GM18861 (cell line): ENCODE measurements around the gene UBAP1.
"Not testable (repeated sequence)": the region's sequence is repeated elsewhere in the genome, so short reads cannot be mapped to it uniquely, and the experiment has no call there.

Experiments
- ATAC-seq: cut with Tn5 transposase; IDR thresholded peaks from one replicate; pipeline ENCODE4 v1.9.1; 2021; ENCODE audit not compliant: unreplicated experiment

UBAP1 gene

DNA sequence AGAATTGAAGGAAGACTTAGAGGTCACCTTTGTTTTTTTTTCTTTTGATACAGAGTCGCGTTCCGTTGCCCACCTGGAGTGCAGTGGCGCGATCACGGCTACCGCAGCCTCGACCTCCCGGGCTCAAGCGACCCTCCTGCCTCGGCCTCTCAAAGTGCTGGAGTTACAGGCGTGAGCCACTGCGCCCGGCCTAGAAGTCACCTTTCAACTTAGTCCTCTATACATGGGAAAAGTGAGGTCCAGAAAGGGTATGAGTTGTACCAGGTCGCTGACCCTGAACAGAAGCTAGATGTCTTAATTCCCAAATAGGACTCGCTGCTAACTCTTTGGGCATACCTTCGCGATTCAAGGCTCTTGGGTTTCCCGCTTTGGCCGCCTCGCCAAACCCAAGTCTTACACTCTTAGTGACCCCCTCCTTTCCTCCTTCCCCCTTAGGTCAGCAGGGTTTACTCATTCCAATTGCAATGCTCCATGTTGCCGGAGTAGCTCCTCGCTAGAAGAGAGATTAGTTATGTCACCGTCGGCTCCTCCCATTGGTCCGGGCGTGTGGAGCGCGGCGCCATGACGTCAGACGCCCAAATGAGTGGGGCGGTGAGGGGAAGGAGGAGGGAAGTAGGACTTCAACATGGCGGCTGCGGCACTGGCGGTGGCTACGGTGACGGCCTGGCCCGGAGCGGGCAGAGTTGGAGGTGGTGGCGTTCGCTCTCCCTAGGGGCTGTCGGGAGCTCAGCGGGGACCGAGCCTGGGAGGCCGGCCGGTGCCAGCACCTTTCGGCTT, at the start of gene UBAP1:
Gene UBAP1, plus strand, starts transcription at position 608 of the 777 bp plus-strand sequence. CDS start 41,872 bp downstream, outside the sequence.
- peak; percentile 94 for ATAC-seq

DNA sequence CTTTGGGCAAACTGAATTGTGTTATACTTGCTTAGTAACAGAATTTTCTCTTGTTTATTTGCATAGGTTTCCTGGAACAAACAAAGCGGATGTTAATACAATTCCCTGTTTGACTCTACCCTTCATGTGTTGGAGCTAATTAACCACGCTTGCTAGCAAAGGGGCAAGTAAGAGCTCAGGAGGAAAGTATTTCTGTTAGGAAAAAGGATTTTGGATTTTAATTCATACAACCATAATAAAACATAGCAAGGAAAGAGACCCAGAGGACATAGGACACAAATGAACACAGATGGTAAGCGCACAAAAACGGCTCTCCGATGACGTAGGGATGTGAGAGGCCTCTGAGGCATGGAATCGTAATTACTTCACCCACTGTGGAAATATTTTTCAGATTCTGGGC, 47.3 kb upstream of the UBAP1 start:
- no peak for ATAC-seq

DNA sequence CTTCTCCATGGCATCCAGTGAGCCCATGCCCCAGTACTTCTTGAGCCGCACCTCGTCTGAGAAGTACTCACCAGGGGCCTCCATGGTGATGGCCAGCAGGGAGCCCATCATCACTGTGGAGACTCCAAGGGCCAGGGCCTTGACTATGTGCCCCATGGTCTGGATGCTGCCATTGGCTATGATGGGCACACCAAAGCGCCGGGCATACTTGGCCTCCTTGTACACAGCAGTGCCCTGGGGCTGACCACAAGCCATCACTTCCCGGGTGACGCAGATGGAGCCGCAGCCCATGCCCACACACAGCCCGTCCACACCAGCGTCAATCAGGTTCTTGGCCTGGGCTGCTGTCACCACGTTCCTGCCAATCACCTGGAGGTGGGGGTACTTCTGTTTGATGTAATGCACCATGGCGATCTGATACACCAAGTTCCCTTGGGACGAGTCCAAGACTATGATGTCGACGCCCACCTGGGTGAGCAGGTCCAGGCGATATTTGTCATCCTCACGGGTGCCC, 45.4 kb upstream of the UBAP1 start:
- no peak for ATAC-seq

DNA sequence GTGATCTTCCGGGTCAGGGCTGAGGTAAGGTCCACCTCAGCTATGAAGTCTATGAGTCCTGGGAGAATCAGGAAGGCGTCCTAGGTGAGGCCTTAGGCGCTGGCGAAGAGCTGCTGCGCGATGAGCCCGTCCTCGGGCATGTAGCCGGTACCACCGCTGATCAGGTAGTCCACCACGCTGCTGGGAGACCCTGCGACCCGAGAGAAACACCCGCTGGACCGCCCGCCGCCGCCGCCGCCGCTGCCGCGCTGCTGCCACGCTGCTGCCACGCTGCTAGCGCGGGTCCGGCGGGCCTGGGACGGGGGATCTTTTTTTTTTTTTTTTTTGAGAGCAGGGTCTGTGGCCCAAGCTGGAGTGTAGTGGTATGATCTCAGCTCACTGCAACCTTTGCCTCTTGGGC, 44.3 kb upstream of the UBAP1 start:
- ATAC-seq: no peak

DNA sequence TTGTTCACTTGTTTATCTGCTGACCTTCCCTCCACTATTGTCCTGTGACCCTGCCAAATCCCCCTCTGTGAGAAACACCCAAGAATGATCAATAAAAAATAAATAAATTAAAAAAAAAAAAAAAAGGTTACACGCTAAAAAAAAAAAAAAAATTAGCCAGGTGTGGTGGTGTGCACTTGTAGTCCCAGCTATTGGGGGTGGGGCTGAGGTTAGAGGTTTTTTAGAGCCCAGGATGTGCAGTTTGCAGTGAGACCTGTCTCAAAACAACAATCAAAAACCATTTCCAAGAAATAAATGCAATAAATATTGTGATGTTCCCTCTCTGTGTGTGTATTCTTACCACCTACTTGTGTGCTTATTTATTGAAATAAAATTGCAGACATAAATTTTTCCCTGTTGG, 40.2 kb upstream of the UBAP1 start:
- ATAC-seq: not testable (repeated sequence)

DNA sequence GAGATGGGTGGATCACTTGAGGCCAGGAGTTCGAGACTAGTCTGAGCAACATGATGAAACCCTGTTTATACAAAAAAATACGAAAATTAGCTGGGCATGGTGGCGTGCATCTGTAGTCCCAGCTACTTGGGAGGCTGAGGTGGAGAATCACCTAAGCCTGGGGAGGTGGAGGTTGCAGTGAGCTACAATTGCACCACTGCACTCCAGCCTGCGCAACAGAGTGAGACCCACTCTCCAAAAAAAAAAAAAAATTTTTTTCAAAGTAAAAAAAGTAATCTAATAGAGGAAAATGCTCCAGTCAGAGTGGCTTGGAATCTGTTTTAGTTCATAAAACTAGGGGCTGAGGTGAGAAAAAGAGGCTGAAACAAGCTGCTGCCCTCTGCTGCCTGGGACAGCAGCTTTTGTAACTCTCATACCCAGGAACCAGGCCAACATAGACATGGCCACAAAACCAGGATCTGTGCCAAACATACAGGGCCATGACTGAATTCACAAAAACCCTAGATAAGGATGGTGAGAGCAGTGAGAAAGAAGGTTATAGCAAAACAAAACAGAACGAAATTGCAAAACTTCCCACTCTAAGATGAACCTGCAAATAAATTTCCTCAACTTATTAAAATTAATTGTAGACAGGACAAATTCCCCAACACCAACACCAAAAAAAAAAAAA, 39.2 kb upstream of the UBAP1 start:
- ATAC-seq: no peak

DNA sequence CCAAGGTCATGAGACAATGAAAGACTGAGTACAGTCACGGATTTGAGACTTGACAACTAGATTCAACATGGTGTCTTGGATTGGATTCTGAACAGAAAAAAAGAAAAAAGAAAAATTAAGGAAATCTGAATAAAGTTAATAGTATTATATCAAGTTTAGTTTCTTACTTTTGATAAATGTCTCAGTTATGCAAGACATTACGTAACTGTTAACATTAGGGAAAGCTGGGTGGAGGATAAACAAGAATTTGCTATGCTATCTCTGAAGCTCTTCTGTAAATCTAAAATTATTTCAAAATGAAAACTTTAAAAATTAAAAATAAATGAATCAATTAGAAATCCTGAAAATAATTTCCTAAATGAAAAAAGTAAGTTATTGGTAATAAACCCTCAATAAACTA, 38.0 kb upstream of the UBAP1 start:
- ATAC-seq: no peak

DNA sequence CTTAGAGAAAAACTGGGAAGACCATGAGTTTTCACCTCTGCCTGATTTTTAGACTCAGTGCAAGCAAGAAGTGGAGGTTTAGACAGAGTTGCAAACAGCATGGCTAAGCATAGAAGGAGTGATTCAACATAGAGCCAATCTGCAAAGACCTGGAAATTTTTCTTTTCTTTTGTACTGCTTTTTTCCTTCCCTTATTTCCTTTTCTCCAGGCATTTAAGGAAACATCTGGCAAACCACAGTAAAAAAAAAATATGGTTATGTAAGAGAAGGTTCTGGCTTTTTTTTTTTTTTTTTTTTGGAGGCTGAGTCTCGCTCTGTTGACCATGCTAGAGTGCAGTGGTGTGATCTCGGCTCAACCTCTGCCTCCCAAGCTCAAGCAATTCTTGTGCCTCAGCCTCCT, 35.7 kb upstream of the UBAP1 start:
- no peak for ATAC-seq

DNA sequence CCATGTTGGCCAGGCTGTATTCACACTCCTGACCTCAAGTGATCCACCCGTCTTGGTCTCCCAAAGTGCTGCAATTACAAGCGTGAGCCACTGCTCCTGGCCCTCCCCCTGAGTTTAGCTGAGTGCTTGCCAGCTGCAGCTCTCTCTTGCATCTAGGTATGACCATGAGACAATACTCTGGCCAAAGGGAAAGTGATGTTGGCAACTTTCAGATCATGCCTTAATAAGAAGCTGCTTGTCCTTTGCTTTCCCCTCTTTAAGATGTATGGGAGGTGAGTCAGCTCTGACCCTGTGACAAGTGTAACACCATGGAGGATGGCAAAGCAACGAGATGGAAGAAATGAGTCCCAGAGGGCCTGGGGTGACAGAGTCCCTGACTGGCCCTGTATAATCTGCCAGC, 33.7 kb upstream of the UBAP1 start:
- no peak for ATAC-seq

DNA sequence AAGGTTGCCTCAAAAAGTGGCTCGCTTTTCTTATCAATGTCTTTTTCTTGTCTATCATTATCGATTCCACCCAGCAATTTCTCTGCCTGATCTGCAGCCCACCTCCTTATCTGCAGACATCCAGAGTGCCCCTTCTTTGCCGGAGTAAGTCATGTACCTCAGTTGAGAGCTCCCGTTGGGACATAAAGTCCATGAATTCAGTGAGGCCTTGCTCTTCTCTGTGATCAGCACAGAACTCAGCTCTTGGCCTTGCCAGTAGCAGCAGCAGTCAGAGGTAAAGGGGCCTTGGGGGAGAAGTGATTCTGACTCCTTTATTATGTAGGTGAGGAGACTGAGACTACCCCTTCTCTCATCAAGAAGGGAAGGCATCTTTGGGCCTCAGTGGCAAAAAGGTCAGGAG, 27.4 kb upstream of the UBAP1 start:
- ATAC-seq: no peak

DNA sequence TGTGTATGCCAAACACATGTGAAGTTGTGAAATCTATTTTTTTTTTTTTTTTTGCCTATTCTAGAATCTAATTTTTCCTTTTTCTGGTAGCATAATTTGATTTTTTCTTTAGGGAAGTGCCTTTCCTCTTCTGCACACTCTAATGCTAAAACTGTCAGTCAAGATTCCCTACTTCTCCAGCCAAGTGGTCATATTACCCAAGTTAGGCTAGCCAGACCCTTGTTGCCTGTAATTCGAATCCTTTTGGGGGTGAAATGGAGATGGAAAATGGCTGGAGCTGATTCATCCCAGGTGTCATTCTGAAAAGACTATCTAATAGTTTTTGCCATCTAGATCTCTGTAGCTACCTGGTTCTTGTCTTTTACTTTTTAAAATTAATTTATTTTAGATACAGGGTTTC, 24.8 kb upstream of the UBAP1 start:
- ATAC-seq: no peak

DNA sequence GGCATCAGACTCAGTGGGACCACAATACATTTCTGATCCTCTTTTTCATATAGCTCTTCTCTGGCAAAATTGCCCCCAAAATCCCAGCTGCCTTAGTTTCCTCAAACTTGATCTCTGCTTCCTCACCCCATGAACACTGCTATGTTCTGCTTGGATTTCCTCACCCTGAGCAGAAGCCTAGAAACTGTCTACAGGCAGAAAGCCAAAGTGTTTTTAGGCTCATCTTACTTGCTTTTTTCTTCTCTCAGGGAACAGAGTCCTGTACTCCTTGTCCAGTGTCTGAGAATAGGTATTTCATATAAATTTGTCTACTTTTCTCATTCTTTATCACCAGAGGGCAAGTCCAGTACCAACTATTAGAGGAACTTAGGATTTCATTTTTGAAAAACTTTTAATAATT, 21.5 kb upstream of the UBAP1 start:
- no peak for ATAC-seq

DNA sequence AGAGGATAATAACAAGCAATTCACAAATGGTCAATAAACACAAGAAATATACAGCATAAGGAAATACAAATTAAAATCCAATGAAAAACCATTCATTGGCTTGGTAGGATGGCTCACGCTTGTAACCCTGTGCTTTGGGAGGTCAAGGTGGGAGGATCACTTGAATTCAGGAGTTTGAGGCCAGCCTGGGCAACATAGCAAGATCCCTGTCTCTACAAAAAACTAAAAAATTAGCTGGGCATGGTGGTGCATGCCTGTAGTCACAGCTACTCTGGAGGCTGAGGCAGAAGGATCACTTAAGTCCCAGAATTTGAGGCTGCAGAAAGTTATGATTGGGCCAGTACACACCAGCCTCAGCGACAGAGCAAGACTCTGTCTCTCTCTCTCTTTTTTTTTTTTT, 20.9 kb upstream of the UBAP1 start:
- no peak for ATAC-seq

DNA sequence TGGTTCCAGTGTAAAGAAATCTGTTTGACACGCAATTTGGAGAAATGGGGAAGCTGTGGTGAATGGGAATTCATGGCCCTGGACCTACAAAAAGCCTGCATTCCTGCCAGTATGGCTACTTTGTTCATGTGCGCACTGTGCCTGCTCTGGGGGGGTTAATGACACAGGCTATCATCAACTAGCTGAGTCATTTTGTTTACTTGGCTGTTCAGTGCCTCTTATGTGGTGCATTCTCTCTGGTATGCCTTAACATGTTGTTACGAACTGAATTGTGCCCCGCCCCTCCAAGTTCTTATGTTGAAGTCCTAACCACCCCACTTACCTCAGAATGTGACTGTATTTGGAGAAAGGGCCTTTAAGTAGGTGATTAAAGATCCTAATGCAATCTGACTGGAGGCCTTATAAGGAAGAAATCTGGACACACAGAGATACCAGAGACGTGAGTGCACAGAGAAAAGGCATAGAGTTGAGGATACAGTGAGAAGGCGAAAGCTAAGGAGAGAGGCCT, 20.4 kb upstream of the UBAP1 start:
- ATAC-seq: no peak

DNA sequence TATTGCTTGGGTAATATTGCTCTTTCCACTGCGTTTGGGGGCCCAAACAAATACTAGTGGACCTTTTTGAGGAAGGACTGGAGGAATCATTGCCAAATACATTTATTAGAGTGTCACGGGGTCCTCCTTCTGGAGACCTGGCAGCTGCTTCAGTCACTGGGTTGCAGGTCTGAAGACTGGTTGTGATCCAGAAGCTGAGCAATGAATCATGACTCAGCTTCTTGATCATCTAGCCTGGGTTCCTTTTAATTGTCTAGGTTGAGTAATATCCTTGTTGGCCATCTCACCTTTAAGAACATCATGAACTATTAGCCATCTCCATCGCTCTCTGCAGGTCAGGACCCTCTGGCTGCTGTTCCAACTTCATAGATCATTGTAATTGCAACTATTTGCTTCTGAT, 15.4 kb upstream of the UBAP1 start:
- no peak for ATAC-seq

DNA sequence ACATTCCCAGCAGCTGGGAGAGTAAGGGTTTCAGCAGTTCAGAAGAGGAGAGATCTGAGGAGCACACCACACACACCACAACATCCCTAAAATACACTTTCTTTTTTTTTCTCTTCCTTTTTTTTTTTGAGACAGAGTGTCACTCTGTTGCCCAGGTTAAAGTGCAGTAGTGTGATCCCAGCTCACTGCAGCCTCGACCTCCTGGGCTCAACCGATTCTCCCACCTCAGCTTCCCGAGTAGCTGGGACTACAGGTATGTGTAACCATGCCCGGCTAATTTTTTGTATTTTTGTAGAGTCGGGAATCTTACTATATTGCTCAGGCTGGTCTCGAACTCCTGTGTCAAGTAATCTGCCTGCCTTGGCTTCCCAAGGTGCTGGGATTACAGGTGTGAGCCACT, 9.7 kb upstream of the UBAP1 start:
- no peak for ATAC-seq

DNA sequence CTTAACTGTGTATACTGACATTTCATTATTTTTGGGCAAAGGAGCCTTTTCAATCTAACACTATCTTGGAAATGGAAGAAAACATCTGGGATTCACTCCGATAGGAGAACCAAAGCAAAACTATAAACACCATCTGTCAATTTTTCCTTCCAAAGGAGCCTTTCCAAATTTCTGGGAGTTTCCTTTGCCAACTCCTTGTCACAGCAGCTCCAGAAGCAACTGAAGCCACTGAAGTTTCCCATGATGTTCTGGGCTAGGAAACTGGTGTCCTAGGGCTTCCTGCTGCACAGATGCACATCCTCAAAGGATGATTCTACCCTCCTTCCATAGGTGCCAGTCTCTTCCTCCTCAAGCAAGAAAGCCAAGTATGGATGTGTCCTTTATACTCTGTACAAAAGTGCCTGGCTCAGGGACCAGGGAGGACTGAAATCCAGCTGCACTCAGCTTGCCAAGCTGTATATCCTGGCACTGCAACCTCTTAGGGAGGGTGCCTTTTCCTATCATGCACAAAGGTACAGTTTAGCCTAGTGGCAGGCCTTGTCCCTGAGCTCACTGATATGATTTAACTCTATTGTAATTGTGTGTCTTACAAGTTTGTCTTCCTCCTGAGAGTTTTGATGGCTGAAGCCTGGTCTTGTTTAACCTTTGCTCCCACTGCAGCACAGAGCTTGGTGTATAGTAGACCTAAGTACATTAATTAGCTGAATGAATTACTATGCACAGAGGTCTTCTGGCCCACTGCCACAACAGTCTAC, 8.4 kb upstream of the UBAP1 start:
- no peak for ATAC-seq

DNA sequence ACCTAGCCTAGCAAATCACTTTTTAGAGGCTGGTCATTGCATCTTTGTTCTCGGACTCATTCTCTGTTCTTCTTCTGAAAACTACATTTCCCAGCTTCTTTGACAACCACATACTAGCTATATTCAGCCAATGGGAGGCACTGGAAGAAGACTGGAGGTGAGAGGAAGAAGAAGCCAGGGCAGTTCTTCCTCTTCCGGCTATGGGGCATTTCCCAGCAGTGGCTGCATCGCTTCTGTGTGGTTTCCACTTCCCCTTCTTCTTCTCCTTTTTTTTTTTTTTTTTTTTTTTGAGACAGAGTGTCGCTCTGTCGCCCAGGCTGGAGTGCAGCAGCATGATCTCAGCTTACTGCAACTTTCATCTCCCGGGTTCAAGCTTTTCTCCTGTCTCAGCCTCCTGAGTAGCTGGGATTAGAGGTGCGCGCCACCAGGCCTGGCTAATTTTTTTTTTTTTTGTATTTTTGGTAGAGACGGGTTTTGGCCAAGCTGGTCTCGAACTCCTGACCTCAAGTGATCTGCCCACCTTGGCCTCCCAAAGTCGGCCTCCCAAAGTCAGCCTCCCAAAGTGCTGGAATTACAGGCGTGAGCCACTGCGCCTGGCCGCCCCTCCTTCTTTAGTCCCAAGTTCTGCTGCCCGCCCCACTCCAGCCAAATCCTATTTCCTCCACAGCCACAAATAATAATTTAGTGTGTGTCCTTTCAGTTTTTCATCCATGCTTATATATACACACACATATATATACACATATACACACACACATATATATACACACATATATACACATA, 6.9 kb upstream of the UBAP1 start:
- ATAC-seq: peak; percentile 66

DNA sequence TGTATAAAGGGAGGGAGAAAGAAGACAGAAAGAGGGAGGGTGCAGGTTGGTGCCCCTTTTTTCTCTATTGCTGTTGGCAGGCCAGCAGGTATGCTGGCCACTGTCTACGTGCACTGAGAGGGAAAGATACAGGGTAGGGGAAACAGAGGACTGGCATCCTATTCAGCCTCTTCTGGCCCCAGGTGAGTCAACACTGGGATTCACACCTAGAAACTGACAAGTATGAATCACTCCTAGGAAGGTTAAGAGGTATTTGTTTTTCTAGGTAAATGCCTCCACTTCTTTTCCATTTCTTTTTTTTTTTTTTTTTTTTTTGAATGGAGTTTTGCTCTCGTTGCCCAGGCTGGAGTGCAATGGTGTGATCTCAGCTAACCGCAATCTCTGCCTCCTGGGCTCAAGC, 2.8 kb upstream of the UBAP1 start:
- no peak for ATAC-seq

DNA sequence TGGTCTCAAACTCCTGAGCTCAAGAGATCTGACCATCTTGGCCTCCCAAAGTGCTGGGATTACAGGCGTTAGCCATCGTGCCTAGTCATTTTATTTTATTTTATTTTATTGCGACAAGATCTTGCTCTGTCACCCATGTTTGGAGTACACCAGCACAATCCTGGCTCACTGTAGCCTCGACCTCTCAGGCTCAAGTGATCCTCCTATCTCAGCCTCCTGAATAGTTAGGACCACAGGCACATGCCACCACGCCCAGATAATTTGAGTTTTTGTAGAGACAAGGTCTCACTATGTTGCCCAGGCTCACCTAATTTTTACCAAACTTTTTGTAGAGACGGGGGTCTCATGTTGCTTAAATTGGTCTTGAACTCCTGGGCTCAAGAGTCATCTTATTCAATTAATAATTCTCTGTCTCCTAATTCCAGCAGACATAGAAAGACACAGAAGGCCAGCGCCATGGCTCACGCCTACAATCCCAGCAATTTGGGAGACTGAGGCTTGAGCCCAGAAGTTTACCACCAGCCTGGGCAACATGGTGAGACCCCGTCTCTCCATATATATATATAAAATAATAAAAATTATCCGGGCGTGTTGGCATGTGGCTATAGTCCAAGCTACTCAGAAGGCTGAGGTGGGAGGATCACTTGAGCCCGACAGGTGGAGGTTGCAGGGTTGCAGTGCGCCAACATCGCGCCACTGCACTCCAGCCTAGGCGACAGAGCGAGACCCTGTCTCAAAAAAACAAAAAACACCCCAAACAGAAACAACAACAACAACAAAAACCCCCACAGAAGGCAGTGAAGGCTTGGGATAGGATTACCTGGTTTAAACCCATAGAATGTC, 1.0 kb upstream of the UBAP1 start:
- no peak for ATAC-seq
